ENCODE results near the gene AMY2B. TPM values are rescaled to one million over a fixed set of nuclear protein-coding genes. Genes with fewer than 3 reads are reported as not detected.
"Not testable (repeated sequence)": the region's sequence is repeated elsewhere in the genome, so short reads cannot be mapped to it uniquely, and the experiment has no call there.

AMY2B gene
- total RNA-seq (2021; ENCODE audit: unreplicated experiment) (1.1 TPM), Bru-seq, nascent RNA (percentile 45 among the genes with signal in this experiment), BruChase-seq, experiment 1, labeled RNA remaining after a 2-hour chase (percentile 41 among the genes with signal in this experiment), BruChase-seq, experiment 2, labeled RNA remaining after a 6-hour chase (percentile 36 among the genes with signal in this experiment)
- polyA plus RNA-seq (2012; ENCODE audit: insufficient read length) = 0.27 TPM
- long read RNA-seq = 0 reads

DNA sequence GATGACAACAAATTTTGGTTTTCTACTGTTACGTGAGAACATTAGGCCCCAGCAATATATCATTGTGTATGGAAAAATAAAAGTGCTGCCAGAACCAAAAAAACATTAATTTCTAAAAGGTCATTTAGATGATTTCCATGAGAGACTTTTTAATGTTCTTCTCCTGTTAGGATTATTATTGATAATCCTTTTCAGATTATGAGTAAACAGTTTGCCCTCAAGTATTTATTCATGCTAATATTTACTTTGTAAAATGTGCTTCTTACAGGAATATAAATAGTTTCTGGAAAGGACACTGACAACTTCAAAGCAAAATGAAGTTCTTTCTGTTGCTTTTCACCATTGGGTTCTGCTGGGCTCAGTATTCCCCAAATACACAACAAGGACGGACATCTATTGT lies at the start of gene AMY2B:
AMY2B (plus strand) TSS at position 301 of the 400 bp plus-strand sequence; CDS start at position 315, 14 bp downstream.
- CTCF ChIA-PET; BruUV-seq (replicated peaks): not testable (repeated sequence)

DNA sequence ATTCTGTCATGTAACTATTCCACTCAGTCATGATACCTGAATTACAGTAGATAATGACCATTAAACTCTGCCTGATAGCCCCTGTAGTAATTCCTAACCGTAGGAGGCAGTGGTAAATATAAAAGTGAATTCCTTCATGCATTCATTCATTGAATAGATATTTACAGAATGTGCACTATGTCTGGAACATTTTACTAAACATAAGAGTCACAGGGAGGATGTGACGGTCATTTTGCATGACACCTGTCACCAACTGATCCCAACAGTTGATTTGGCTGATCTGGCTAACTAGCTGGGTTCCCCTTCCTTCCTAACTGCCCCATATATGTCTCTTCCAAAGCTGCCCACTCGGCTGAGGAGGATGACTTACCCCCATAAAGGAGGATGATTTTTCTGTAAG lies 48.0 kb upstream of the AMY2B start:
- H3K4me1 ChIP-seq (ENCODE audit: control insufficient read depth, insufficient read depth, low read length) = no peaks in the 10 kb centered on the region; the same call in none of the 2 replicates
- DNase-seq (ENCODE audit: low read depth, low spot score) (no peak), ATAC-seq (no peak)
- CTCF ChIA-PET = no interaction called here
- H3K27ac ChIP-seq (ENCODE audit: low read length) = no peak overlapping the region
- H3K27me3 ChIP-seq (ENCODE audit: control insufficient read depth, insufficient read depth, low read length) = no peaks in the 10 kb centered on the region
- no peaks in the 10 kb centered on the region for H3K9me3 ChIP-seq (ENCODE audit: control insufficient read depth, insufficient read depth, low read depth, low read length)
- TF ChIP-seq, protein P1, sequence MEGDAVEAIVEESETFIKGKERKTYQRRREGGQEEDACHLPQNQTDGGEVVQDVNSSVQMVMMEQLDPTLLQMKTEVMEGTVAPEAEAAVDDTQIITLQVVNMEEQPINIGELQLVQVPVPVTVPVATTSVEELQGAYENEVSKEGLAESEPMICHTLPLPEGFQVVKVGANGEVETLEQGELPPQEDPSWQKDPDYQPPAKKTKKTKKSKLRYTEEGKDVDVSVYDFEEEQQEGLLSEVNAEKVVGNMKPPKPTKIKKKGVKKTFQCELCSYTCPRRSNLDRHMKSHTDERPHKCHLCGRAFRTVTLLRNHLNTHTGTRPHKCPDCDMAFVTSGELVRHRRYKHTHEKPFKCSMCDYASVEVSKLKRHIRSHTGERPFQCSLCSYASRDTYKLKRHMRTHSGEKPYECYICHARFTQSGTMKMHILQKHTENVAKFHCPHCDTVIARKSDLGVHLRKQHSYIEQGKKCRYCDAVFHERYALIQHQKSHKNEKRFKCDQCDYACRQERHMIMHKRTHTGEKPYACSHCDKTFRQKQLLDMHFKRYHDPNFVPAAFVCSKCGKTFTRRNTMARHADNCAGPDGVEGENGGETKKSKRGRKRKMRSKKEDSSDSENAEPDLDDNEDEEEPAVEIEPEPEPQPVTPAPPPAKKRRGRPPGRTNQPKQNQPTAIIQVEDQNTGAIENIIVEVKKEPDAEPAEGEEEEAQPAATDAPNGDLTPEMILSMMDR (IDR thresholded peaks at IDR 0.05) = no peak
- TF ChIP-seq SIN3A (IDR thresholded peaks at IDR 0.05; ENCODE audit: borderline replicate concordance, insufficient read depth, low read depth, low read length) (no peak), TCF7L2 (IDR thresholded peaks at IDR 0.05; ENCODE audit: low read depth, low read length) (no peak), POLR2AphosphoS5 (IDR thresholded peaks at IDR 0.05; ENCODE audit: low read depth, low read length) (no peak)
- TF ChIP-seq, protein P2, sequence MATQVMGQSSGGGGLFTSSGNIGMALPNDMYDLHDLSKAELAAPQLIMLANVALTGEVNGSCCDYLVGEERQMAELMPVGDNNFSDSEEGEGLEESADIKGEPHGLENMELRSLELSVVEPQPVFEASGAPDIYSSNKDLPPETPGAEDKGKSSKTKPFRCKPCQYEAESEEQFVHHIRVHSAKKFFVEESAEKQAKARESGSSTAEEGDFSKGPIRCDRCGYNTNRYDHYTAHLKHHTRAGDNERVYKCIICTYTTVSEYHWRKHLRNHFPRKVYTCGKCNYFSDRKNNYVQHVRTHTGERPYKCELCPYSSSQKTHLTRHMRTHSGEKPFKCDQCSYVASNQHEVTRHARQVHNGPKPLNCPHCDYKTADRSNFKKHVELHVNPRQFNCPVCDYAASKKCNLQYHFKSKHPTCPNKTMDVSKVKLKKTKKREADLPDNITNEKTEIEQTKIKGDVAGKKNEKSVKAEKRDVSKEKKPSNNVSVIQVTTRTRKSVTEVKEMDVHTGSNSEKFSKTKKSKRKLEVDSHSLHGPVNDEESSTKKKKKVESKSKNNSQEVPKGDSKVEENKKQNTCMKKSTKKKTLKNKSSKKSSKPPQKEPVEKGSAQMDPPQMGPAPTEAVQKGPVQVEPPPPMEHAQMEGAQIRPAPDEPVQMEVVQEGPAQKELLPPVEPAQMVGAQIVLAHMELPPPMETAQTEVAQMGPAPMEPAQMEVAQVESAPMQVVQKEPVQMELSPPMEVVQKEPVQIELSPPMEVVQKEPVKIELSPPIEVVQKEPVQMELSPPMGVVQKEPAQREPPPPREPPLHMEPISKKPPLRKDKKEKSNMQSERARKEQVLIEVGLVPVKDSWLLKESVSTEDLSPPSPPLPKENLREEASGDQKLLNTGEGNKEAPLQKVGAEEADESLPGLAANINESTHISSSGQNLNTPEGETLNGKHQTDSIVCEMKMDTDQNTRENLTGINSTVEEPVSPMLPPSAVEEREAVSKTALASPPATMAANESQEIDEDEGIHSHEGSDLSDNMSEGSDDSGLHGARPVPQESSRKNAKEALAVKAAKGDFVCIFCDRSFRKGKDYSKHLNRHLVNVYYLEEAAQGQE (IDR thresholded peaks at IDR 0.05; ENCODE audit: insufficient read depth in 1 of 2, low read depth in 2 of 2, low read length in 1 of 2) = no peak
- BruUV-seq (replicated peaks) = no TSS peak
- POLR2A ChIA-PET = no interaction called here
- in situ Hi-C loops (cut with HindIII; ENCODE audit: low pct_unique_long_range_greater_than_20kb, low sequenced_read_pairs) = no loop called here
- no peak overlapping the region for H3K4me3 ChIP-seq (ENCODE audit: low read depth in 2 of 2, low read length in 2 of 2)
- H3K36me3 ChIP-seq (ENCODE audit: control insufficient read depth, insufficient read depth, low read length) = no peaks in the 10 kb centered on the region; the same call in 1 of the 2 replicates
- intact Hi-C loops (cut with micrococcal nuclease; ENCODE audit: unreplicated experiment) = no loop called here

More for the DNA sequence above, at the start of gene AMY2B:
- ATAC-seq; H3K27me3 ChIP-seq (ENCODE audit: control insufficient read depth, insufficient read depth, low read length); H3K9me3 ChIP-seq (ENCODE audit: control insufficient read depth, insufficient read depth, low read depth, low read length); POLR2A ChIA-PET; in situ Hi-C loops (cut with HindIII; ENCODE audit: low pct_unique_long_range_greater_than_20kb, low sequenced_read_pairs); H3K27ac ChIP-seq (ENCODE audit: low read length); H3K36me3 ChIP-seq (ENCODE audit: control insufficient read depth, insufficient read depth, low read length); H3K4me3 ChIP-seq (ENCODE audit: low read depth in 2 of 2, low read length in 2 of 2); intact Hi-C loops (cut with micrococcal nuclease; ENCODE audit: unreplicated experiment); DNase-seq (ENCODE audit: low read depth, low spot score); H3K4me1 ChIP-seq (ENCODE audit: control insufficient read depth, insufficient read depth, low read length): not testable (repeated sequence)

DNA sequence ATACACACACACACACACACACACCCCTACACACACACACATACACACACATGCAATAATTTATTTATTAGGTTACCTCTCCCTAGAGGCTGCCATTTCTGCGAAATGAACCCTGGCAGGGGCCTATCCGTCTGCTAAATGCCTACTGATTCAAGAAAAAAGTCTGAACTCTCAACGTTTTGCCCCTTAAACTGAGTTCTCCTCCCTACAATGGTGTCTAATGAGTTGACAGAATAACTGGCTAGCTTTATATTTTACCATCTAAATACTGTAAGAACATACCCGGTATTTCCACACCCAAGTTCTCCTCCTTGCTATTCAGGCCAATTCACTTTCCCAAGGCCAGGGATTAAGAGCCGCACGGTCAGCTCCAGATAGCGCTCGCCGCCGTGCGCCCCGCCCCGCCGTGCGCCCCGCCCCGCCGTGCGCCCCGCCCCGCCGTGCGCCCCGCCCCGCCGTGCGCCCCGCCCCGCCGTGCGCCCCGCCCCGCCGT lies 46.2 kb upstream of the AMY2B start:
- ChIA-PET POLR2A (no interaction called here), CTCF (no interaction called here)
- peaks cover 2% of the 10 kb centered on the region for H3K36me3 ChIP-seq (ENCODE audit: control insufficient read depth, insufficient read depth, low read length)
- BruUV-seq (replicated peaks) = no TSS peak
- in situ Hi-C loops (cut with HindIII; ENCODE audit: low pct_unique_long_range_greater_than_20kb, low sequenced_read_pairs) (no loop called here), intact Hi-C loops (cut with micrococcal nuclease; ENCODE audit: unreplicated experiment) (no loop called here)
- H3K27me3 ChIP-seq (ENCODE audit: control insufficient read depth, insufficient read depth, low read length) = no peaks in the 10 kb centered on the region
- H3K9me3 ChIP-seq (ENCODE audit: control insufficient read depth, insufficient read depth, low read depth, low read length) = no peaks in the 10 kb centered on the region
- TF ChIP-seq, protein P1 (IDR thresholded peaks at IDR 0.05) = no peak
- TF ChIP-seq POLR2AphosphoS5 (IDR thresholded peaks at IDR 0.05; ENCODE audit: low read depth, low read length) = no peak
- TF ChIP-seq TCF7L2 (IDR thresholded peaks at IDR 0.05; ENCODE audit: low read depth, low read length) = no peak
- TF ChIP-seq, protein P2 (IDR thresholded peaks at IDR 0.05; ENCODE audit: insufficient read depth in 1 of 2, low read depth in 2 of 2, low read length in 1 of 2) = no peak
- no peak for TF ChIP-seq SIN3A (IDR thresholded peaks at IDR 0.05; ENCODE audit: borderline replicate concordance, insufficient read depth, low read depth, low read length)
- peak overlapping the region; percentile 39 to 71 for H3K4me3 ChIP-seq (ENCODE audit: low read depth in 2 of 2, low read length in 2 of 2)
- peak overlapping the region; percentile 56; the same call in 1 of the 2 replicates for H3K27ac ChIP-seq (ENCODE audit: low read length)
- ATAC-seq = peak; percentile 92
- H3K4me1 ChIP-seq (ENCODE audit: control insufficient read depth, insufficient read depth, low read length) = no peaks in the 10 kb centered on the region; the same call in none of the 2 replicates
- DNase-seq (ENCODE audit: low read depth, low spot score) = no peak
